Lower leg skin (tissue), 3 donors: ENCODE data around the gene NTN4.
"Not testable (repeated sequence)": the region's sequence is repeated elsewhere in the genome, so short reads cannot be mapped to it uniquely, and the experiment has no call there.

Experiments
- POLR2A ChIP-seq, 2 donors: fragments of 450-650 bp; IDR thresholded peaks; one replicate each; pipeline ENCODE4 v1.6.1; 2016 to 2017; ENCODE audit warnings: antibody characterized with exemption in 2 of 2, mild to moderate bottlenecking in 1 of 2, moderate library complexity in 1 of 2
- TF ChIP-seq, protein P1 (sequence below), 3 donors: fragments of 450-650 bp; IDR thresholded peaks; one replicate each; pipeline ENCODE4 v1.5.1; 2016; ENCODE audit warnings: antibody characterized with exemption in 3 of 3, mild to moderate bottlenecking in 3 of 3, moderate library complexity in 2 of 3

DNA sequence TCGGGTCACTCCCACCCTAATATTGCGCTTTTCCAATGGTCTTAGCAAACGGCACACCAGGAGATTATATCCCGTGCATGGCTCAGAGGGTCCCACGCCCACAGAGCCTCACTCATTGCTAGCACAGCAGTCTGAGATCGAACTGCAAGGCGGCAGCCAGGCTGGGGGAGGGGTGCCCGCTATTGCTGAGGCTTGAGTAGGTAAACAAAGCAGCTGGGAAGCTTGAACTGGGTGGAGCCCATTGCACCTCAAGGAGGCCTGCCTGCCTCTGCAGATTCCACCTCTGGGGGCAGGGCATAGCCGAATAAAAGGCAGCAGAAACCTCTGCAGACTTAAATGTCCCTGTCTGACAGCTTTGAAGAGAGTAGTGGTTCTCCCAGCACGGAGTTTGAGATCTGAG is 15.1 kb downstream of the NTN4 start:
- TF ChIP-seq, protein P1, sequence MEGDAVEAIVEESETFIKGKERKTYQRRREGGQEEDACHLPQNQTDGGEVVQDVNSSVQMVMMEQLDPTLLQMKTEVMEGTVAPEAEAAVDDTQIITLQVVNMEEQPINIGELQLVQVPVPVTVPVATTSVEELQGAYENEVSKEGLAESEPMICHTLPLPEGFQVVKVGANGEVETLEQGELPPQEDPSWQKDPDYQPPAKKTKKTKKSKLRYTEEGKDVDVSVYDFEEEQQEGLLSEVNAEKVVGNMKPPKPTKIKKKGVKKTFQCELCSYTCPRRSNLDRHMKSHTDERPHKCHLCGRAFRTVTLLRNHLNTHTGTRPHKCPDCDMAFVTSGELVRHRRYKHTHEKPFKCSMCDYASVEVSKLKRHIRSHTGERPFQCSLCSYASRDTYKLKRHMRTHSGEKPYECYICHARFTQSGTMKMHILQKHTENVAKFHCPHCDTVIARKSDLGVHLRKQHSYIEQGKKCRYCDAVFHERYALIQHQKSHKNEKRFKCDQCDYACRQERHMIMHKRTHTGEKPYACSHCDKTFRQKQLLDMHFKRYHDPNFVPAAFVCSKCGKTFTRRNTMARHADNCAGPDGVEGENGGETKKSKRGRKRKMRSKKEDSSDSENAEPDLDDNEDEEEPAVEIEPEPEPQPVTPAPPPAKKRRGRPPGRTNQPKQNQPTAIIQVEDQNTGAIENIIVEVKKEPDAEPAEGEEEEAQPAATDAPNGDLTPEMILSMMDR (IDR thresholded peaks at IDR 0.05): not testable (repeated sequence)
- TF ChIP-seq POLR2A (IDR thresholded peaks at IDR 0.05): not testable (repeated sequence)
